Mesodermal cell (in vitro differentiated cells): ENCODE results near the gene ERN1.

Source experiments
- H3K27ac ChIP-seq: 2 replicates; pipeline ENCODE4 v1.7.0; 2013; ENCODE audit warnings: mild to moderate bottlenecking, low read depth, low read length, moderate library complexity; ENCODE audit not compliant: severe bottlenecking
- H3K36me3 ChIP-seq: 2 replicates; pipeline ENCODE4 v1.7.1; 2013; ENCODE audit warnings: mild to moderate bottlenecking, low read length, moderate library complexity; ENCODE audit not compliant: control insufficient read depth, insufficient read depth
- H3K4me1 ChIP-seq: one replicate; pipeline ENCODE4 v1.7.1; 2013; ENCODE audit warnings: mild to moderate bottlenecking, low read length; ENCODE audit not compliant: insufficient read depth, control insufficient read depth, poor library complexity, severe bottlenecking
- H3K4me3 ChIP-seq: 2 replicates; pipeline ENCODE4 v1.7.0; 2013; ENCODE audit warnings: low read length, control low read depth, mild to moderate bottlenecking; ENCODE audit not compliant: insufficient read depth, poor library complexity, severe bottlenecking; ENCODE audit errors: extremely low read depth
- H3K9me3 ChIP-seq: 2 replicates; pipeline ENCODE4 v1.7.1; 2013; ENCODE audit warnings: mild to moderate bottlenecking, low read length, moderate library complexity; ENCODE audit not compliant: control insufficient read depth
- WGBS, 2 experiments: methylation state at CpG; one replicate each; pipeline ENCODE4 v1.1.5; 2013; ENCODE audit warnings: missing lambda C conversion rate in 2 of 2; ENCODE audit not compliant: insufficient coverage in 2 of 2; 5-methylcytosine and 5-hydroxymethylcytosine counted together

Gene ERN1

GRCh38 chr17:64067657-64068056 lies 62.3 kb downstream of the ERN1 start:
- Histone ChIP-seq H3K27ac (no peak overlapping the region), H3K36me3 (peaks cover 24% of the 10 kb centered on the region), H3K4me1 (no peaks in the 10 kb centered on the region), H3K4me3 (no peak overlapping the region), H3K9me3 (peaks cover 16% of the 10 kb centered on the region)
- 83 to 100% methylated on average over 1 of the region's 3 CpGs for WGBS, 2 experiments

DNA sequence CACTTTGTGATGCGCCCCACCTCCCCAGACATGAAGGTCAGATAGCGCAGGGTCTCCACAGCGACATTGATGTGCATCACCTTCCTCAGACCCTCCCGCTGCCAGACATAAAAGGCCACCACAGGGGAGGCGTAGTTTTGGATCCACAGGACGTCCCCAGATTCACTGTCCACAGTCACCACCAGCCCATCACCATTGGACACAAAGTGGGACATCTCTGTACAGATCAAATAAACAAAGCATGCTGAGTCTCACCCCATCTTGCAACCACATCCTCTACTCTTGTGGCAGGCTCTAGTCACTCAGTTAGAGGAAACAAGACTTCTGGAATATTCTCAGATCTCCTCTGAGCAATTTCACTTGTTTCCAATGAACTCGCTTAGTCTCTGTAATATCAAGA lies 63.2 kb downstream of the ERN1 start:
- Histone ChIP-seq H3K9me3 (peaks cover 16% of the 10 kb centered on the region), H3K36me3 (peaks cover 21% of the 10 kb centered on the region), H3K27ac (no peak overlapping the region), H3K4me3 (no peak overlapping the region), H3K4me1 (no peaks in the 10 kb centered on the region)
- WGBS, 2 experiments: 96 to 97% methylated on average over 5 to 7 of the region's 7 CpGs

DNA sequence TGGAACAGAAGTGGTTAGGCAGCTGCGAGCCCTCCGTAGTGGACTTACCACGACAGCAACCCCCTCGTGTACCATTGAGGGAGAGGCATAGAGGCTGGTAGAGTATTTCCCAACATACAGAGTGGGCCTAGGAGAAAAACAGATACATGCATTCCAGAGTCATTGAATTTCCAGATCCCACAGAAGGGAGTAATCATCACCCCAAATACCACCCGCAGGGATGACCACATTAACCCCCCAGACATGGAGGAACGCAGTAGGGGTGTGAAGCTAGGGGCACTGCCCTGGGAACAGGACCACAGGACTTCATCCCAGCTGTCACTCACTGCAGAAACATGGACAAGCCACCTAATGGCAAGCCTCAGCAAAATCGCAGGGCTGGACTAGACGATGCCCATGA lies 64.8 kb downstream of the ERN1 start:
- no peak overlapping the region for H3K27ac ChIP-seq
- H3K4me1 ChIP-seq: no peaks in the 10 kb centered on the region
- H3K9me3 ChIP-seq: peaks cover 13% of the 10 kb centered on the region
- H3K36me3 ChIP-seq: peaks cover 13% of the 10 kb centered on the region
- 89 to 97% methylated on average over 4 to 7 of the region's 8 CpGs for WGBS, 2 experiments
- no peak overlapping the region for H3K4me3 ChIP-seq

DNA sequence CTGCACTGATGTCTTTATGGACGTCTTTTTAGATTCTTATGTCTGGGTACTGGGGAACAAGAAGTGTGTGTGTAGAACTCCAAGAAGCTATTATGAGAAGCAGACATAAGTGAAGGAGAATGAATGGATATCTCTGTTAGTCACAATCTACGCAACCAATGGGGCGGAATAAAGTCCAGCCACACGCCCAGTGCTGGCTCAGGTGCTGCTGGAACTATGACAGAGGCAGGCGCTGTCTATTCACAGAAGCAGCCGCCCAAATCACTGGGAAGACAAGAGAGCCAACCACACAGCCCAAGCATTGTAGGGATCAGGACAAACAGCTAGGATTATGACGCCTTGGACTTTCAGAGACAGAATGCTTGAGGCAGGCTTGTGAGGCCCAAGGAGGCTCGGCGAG lies 65.6 kb downstream of the ERN1 start:
- Histone ChIP-seq H3K4me3 (no peak overlapping the region), H3K4me1 (no peaks in the 10 kb centered on the region), H3K27ac (no peak overlapping the region), H3K36me3 (peaks cover 12% of the 10 kb centered on the region), H3K9me3 (peaks cover 4% of the 10 kb centered on the region)
- WGBS, 2 experiments: 92 to 97% methylated on average over 8 to 9 of the region's 9 CpGs

GRCh38 chr17:64063766-64064224 lies 66.1 kb downstream of the ERN1 start:
- no peak overlapping the region for H3K27ac ChIP-seq
- H3K4me3 ChIP-seq: no peak overlapping the region
- H3K36me3 ChIP-seq: peaks cover 7% of the 10 kb centered on the region
- WGBS, 2 experiments: 46% methylated on average over 14 to 15 of the region's 16 CpGs
- H3K9me3 ChIP-seq: no peaks in the 10 kb centered on the region
- no peaks in the 10 kb centered on the region for H3K4me1 ChIP-seq

- Histone ChIP-seq H3K36me3 (peaks cover 7% of the 10 kb centered on the region), H3K27ac (no peak overlapping the region)
- 78 to 94% methylated on average over 2 to 3 of the region's 5 CpGs for WGBS, 2 experiments
Measured at GRCh38 chr17:64063088-64063487, 66.9 kb downstream of the ERN1 start.

GRCh38 chr17:64061178-64061898 lies 68.6 kb downstream of the ERN1 start:
- peaks cover 4% of the 10 kb centered on the region for H3K4me1 ChIP-seq
- WGBS, 2 experiments: 97 to 100% methylated on average over 4 of the region's 5 CpGs
- H3K36me3 ChIP-seq: peaks cover 7% of the 10 kb centered on the region
- no peak overlapping the region for H3K27ac ChIP-seq
- H3K9me3 ChIP-seq: no peaks in the 10 kb centered on the region
- H3K4me3 ChIP-seq: no peak overlapping the region

More at GRCh38 chr17:64063088-64063487, 66.9 kb downstream of the ERN1 start:
- no peaks in the 10 kb centered on the region for H3K4me1 ChIP-seq
- H3K4me3 ChIP-seq: no peak overlapping the region
- H3K9me3 ChIP-seq: no peaks in the 10 kb centered on the region

GRCh38 chr17:64060331-64060730 lies 69.6 kb downstream of the ERN1 start:
- Histone ChIP-seq H3K9me3 (no peaks in the 10 kb centered on the region), H3K36me3 (peaks cover 7% of the 10 kb centered on the region), H3K4me3 (no peak overlapping the region), H3K4me1 (peaks cover 4% of the 10 kb centered on the region), H3K27ac (no peak overlapping the region)
- WGBS, 2 experiments: 87 to 94% methylated on average over 2 to 5 of the region's 5 CpGs

GRCh38 chr17:64059756-64060155 lies 70.2 kb downstream of the ERN1 start:
- peaks cover 4% of the 10 kb centered on the region for H3K4me1 ChIP-seq
- H3K36me3 ChIP-seq: peaks cover 7% of the 10 kb centered on the region
- 84 to 100% methylated on average over 2 of the region's 2 CpGs for WGBS, 2 experiments
- H3K4me3 ChIP-seq: no peak overlapping the region
- no peak overlapping the region for H3K27ac ChIP-seq
- H3K9me3 ChIP-seq: no peaks in the 10 kb centered on the region

- Histone ChIP-seq H3K36me3 (peaks cover 7% of the 10 kb centered on the region), H3K4me1 (peaks cover 4% of the 10 kb centered on the region), H3K4me3 (no peak overlapping the region), H3K27ac (no peak overlapping the region), H3K9me3 (no peaks in the 10 kb centered on the region)
- WGBS, 2 experiments: 87 to 93% methylated on average over 3 to 4 of the region's 5 CpGs
Measured at GRCh38 chr17:64058621-64059020, 71.3 kb downstream of the ERN1 start.

- H3K9me3 ChIP-seq: no peaks in the 10 kb centered on the region
- WGBS, 2 experiments: 93 to 95% methylated on average over 8 to 9 of the region's 9 CpGs
- no peak overlapping the region for H3K4me3 ChIP-seq
- H3K4me1 ChIP-seq: peaks cover 4% of the 10 kb centered on the region
- H3K27ac ChIP-seq: no peak overlapping the region
- peaks cover 9% of the 10 kb centered on the region for H3K36me3 ChIP-seq
Measured at GRCh38 chr17:64057701-64058263, 72.2 kb downstream of the ERN1 start.
